ENCODE results near the gene GZMM. TPM values are rescaled to one million over a fixed set of nuclear protein-coding genes. Genes with fewer than 3 reads are reported as not detected.

The GZMM gene
- total RNA-seq, 1 donor from 2014 or later: 29.9 TPM

GRCh38 chr19:589693-590395, 46.0 kb downstream of the GZMM start, which contains the start of gene HCN2:
Gene HCN2 (plus strand): TSS chr19:589881. CDS start chr19:589946, 65 bp downstream.
- Mint-ChIP-seq H3K27ac (no peak within 1 kb of the TSS), H3K27me3 (ENCODE audit: low read depth) (peaks cover 13% of the 10 kb centered on the region), H3K36me3 (ENCODE audit: low read depth) (no peaks in the 10 kb centered on the region), H3K4me3 (ENCODE audit: low read depth) (peak within 1 kb of the TSS; percentile 42), H3K9me3 (no peaks in the 10 kb centered on the region), H3K4me1 (ENCODE audit: low read depth) (no peaks in the 10 kb centered on the region)
- intact Hi-C loops (cut with micrococcal nuclease): no loop called here
- no peak for DNase-seq (ENCODE audit: low spot score)

GRCh38 chr19:590396-590745, 46.5 kb downstream of the GZMM start:
- Mint-ChIP-seq H3K27me3 (ENCODE audit: low read depth) (peaks cover 13% of the 10 kb centered on the region), H3K27ac (no peak overlapping the region)
- DNase-seq (ENCODE audit: low spot score): peak; percentile 28

GRCh38 chr19:590750-591098, 46.9 kb downstream of the GZMM start:
- DNase-seq (ENCODE audit: low spot score): no peak
- Mint-ChIP-seq H3K27me3 (ENCODE audit: low read depth) (peaks cover 13% of the 10 kb centered on the region), H3K9me3 (no peaks in the 10 kb centered on the region), H3K4me3 (ENCODE audit: low read depth) (no peak overlapping the region), H3K36me3 (ENCODE audit: low read depth) (no peaks in the 10 kb centered on the region), H3K27ac (no peak overlapping the region), H3K4me1 (ENCODE audit: low read depth) (no peaks in the 10 kb centered on the region)
- intact Hi-C loops (cut with micrococcal nuclease): no loop called here

More at GRCh38 chr19:590396-590745, 46.5 kb downstream of the GZMM start:
- H3K36me3 Mint-ChIP-seq (ENCODE audit: low read depth): no peaks in the 10 kb centered on the region
- H3K4me3 Mint-ChIP-seq (ENCODE audit: low read depth): no peak overlapping the region
- no peaks in the 10 kb centered on the region for H3K9me3 Mint-ChIP-seq
- no peaks in the 10 kb centered on the region for H3K4me1 Mint-ChIP-seq (ENCODE audit: low read depth)
- intact Hi-C loops (cut with micrococcal nuclease): no loop called here

- Mint-ChIP-seq H3K4me3 (ENCODE audit: low read depth) (no peak overlapping the region), H3K9me3 (no peaks in the 10 kb centered on the region), H3K27ac (no peak overlapping the region), H3K27me3 (ENCODE audit: low read depth) (peaks cover 13% of the 10 kb centered on the region), H3K36me3 (ENCODE audit: low read depth) (no peaks in the 10 kb centered on the region), H3K4me1 (ENCODE audit: low read depth) (no peaks in the 10 kb centered on the region)
- DNase-seq (ENCODE audit: low spot score): no peak
- intact Hi-C loops (cut with micrococcal nuclease): no loop called here
Observed at GRCh38 chr19:591099-591958, 47.5 kb downstream of the GZMM start.

GRCh38 chr19:592101-592500, 48.2 kb downstream of the GZMM start:
- H3K36me3 Mint-ChIP-seq (ENCODE audit: low read depth): no peaks in the 10 kb centered on the region
- H3K27me3 Mint-ChIP-seq (ENCODE audit: low read depth): peaks cover 13% of the 10 kb centered on the region
- H3K27ac Mint-ChIP-seq: no peak overlapping the region
- no peaks in the 10 kb centered on the region for H3K9me3 Mint-ChIP-seq
- H3K4me3 Mint-ChIP-seq (ENCODE audit: low read depth): no peak overlapping the region
- intact Hi-C loops (cut with micrococcal nuclease): no loop called here
- H3K4me1 Mint-ChIP-seq (ENCODE audit: low read depth): no peaks in the 10 kb centered on the region
- no peak for DNase-seq (ENCODE audit: low spot score)

GRCh38 chr19:593055-593454, 49.2 kb downstream of the GZMM start:
- Mint-ChIP-seq H3K4me1 (ENCODE audit: low read depth) (no peaks in the 10 kb centered on the region), H3K36me3 (ENCODE audit: low read depth) (no peaks in the 10 kb centered on the region), H3K27me3 (ENCODE audit: low read depth) (peaks cover 11% of the 10 kb centered on the region), H3K27ac (no peak overlapping the region), H3K4me3 (ENCODE audit: low read depth) (no peak overlapping the region), H3K9me3 (no peaks in the 10 kb centered on the region)
- intact Hi-C loops (cut with micrococcal nuclease): no loop called here
- no peak for DNase-seq (ENCODE audit: low spot score)

- intact Hi-C loops (cut with micrococcal nuclease): no loop called here
- Mint-ChIP-seq H3K27ac (no peak overlapping the region), H3K4me1 (ENCODE audit: low read depth) (no peaks in the 10 kb centered on the region), H3K4me3 (ENCODE audit: low read depth) (no peak overlapping the region), H3K27me3 (ENCODE audit: low read depth) (peaks cover 9% of the 10 kb centered on the region), H3K9me3 (no peaks in the 10 kb centered on the region), H3K36me3 (ENCODE audit: low read depth) (no peaks in the 10 kb centered on the region)
- no peak for DNase-seq (ENCODE audit: low spot score)
Observed at GRCh38 chr19:593505-593904, 49.7 kb downstream of the GZMM start.

- H3K36me3 Mint-ChIP-seq (ENCODE audit: low read depth): no peaks in the 10 kb centered on the region
Observed at GRCh38 chr19:594265-594870, 50.5 kb downstream of the GZMM start.

GRCh38 chr19:595326-596262, 51.7 kb downstream of the GZMM start:
- peaks cover 9% of the 10 kb centered on the region for H3K27me3 Mint-ChIP-seq (ENCODE audit: low read depth)
- intact Hi-C loops (cut with micrococcal nuclease): no loop called here
- DNase-seq (ENCODE audit: low spot score): no peak
- no peaks in the 10 kb centered on the region for H3K9me3 Mint-ChIP-seq
- no peak overlapping the region for H3K4me3 Mint-ChIP-seq (ENCODE audit: low read depth)
- H3K36me3 Mint-ChIP-seq (ENCODE audit: low read depth): no peaks in the 10 kb centered on the region
- no peaks in the 10 kb centered on the region for H3K4me1 Mint-ChIP-seq (ENCODE audit: low read depth)
- H3K27ac Mint-ChIP-seq: no peak overlapping the region

More at GRCh38 chr19:594265-594870, 50.5 kb downstream of the GZMM start:
- no peak for DNase-seq (ENCODE audit: low spot score)
- no peaks in the 10 kb centered on the region for H3K4me1 Mint-ChIP-seq (ENCODE audit: low read depth)
- H3K9me3 Mint-ChIP-seq: no peaks in the 10 kb centered on the region
- peaks cover 9% of the 10 kb centered on the region for H3K27me3 Mint-ChIP-seq (ENCODE audit: low read depth)
- no peak overlapping the region for H3K4me3 Mint-ChIP-seq (ENCODE audit: low read depth)
- intact Hi-C loops (cut with micrococcal nuclease): no loop called here
- H3K27ac Mint-ChIP-seq: no peak overlapping the region

- Mint-ChIP-seq H3K4me1 (ENCODE audit: low read depth) (no peaks in the 10 kb centered on the region), H3K9me3 (no peaks in the 10 kb centered on the region), H3K4me3 (ENCODE audit: low read depth) (no peak overlapping the region), H3K36me3 (ENCODE audit: low read depth) (no peaks in the 10 kb centered on the region), H3K27ac (no peak overlapping the region), H3K27me3 (ENCODE audit: low read depth) (peaks cover 6% of the 10 kb centered on the region)
- no peak for DNase-seq (ENCODE audit: low spot score)
- intact Hi-C loops (cut with micrococcal nuclease): no loop called here
Observed at GRCh38 chr19:596263-596655, 52.4 kb downstream of the GZMM start.

- Mint-ChIP-seq H3K36me3 (ENCODE audit: low read depth) (no peaks in the 10 kb centered on the region), H3K9me3 (no peaks in the 10 kb centered on the region), H3K27ac (no peak overlapping the region), H3K4me1 (ENCODE audit: low read depth) (no peaks in the 10 kb centered on the region), H3K4me3 (ENCODE audit: low read depth) (no peak overlapping the region), H3K27me3 (ENCODE audit: low read depth) (peaks cover 4% of the 10 kb centered on the region)
- no peak for DNase-seq (ENCODE audit: low spot score)
- intact Hi-C loops (cut with micrococcal nuclease): no loop called here
Observed at GRCh38 chr19:597406-598315, 53.8 kb downstream of the GZMM start.
